Measurements from ENCODE around the gene MARCHF5.
A peak's percentile ranks its signal among the peaks of the same experiment; 100 is the strongest.
"Not testable (repeated sequence)": the region's sequence is repeated elsewhere in the genome, so short reads cannot be mapped to it uniquely, and the experiment has no call there.

Gene MARCHF5

DNA sequence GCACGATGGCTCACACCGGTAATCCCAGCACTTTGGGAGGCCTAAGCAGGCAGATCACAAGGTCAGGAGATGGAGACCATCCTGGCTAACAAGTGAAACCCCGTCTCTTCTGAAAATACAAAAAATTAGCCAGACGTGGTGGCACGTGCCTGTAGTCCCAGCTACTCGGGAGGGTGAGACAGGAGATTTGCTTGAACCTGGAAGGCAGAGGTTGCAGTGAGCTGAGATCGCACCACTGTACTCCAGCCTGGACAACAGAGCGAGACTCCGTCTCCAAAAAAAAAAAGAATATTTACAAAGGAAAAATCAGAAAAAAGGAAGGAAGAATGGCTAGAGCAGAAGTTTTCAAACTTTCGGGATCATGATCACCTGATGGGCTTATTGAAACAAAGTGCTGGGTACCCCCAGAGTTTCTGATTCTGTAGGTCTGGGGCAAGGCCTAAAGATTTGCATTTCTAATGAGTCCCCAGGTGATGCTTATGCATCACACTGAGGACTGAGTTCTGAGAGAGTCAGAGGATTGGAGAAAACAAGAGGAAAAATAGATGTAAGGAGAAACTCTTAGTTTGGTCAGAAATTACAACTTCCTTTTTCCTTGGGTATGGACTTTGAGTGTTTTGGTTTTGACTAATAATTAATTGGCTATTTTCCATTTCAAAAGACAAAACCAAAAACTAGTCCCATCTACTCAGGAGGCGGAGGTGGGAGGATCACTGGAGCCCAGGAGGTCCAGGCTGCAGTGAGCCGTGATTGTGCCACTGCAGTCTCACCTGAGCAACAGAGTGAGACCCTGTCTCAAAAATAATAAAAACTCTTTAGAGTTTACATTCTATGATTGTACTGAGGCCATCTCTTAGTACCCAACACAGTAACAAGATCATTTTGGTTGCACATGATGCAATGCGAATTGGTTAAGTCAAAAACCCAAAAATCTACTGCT, 14.4 kb downstream of the MARCHF5 start:
- DNase-seq: no peak

GRCh38 chr10:92309272-92309671, 18.3 kb downstream of the MARCHF5 start:
- DNase-seq: no peak

- DNase-seq: no peak
Observed at GRCh38 chr10:92313750-92314149, 22.8 kb downstream of the MARCHF5 start.

- no peak for DNase-seq
Observed at GRCh38 chr10:92316610-92317009, 25.6 kb downstream of the MARCHF5 start.

DNA sequence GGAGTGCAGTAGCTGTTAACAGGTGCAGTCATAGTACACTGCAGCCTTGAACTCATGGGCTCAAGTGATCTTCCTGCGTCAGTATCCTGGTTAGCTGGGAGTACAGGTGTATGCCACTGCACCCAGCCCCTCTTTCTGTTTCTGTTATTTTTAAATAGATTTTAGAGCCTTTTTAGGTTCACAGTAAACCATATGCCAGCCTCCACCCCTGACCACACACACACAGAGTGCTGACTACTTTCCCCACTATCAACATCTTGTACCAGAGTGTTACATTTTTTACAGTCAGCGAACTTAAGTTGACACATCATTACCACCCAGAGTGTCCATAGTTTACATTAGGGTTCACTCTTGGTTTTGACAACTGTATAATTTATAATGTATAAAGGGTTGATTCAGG, 32.1 kb downstream of the MARCHF5 start:
- no peak for DNase-seq

- no peak for DNase-seq
Observed at GRCh38 chr10:92327445-92328433, 36.8 kb downstream of the MARCHF5 start.

DNA sequence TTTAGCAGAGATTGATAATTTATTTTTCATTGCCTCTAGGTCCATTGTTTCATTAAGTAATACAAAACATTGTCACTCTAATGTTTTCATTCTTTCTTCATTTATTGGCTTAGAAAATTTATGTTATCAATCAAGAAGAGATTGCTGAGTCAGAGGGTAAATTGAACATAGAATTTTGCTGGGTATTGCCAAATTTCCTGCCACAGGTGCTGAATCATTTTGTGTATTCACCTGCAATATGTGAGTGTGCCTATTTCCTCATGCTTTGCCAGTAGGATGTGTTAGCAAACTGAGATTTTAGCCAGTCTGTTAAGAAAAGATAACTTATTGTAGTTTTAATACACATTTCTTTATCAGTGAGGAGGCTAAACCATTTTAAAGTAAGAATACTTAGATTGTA, 38.0 kb downstream of the MARCHF5 start:
- DNase-seq: no peak

- not testable (repeated sequence) for DNase-seq
Observed at GRCh38 chr10:92329927-92330326, 39.0 kb downstream of the MARCHF5 start.

- DNase-seq: no peak
Observed at GRCh38 chr10:92342796-92343195, 51.8 kb downstream of the MARCHF5 start.

- DNase-seq: not testable (repeated sequence)
Observed at GRCh38 chr10:92345575-92345974, 54.6 kb downstream of the MARCHF5 start.

- not testable (repeated sequence) for DNase-seq
Observed at GRCh38 chr10:92347035-92347676, 56.2 kb downstream of the MARCHF5 start.

DNA sequence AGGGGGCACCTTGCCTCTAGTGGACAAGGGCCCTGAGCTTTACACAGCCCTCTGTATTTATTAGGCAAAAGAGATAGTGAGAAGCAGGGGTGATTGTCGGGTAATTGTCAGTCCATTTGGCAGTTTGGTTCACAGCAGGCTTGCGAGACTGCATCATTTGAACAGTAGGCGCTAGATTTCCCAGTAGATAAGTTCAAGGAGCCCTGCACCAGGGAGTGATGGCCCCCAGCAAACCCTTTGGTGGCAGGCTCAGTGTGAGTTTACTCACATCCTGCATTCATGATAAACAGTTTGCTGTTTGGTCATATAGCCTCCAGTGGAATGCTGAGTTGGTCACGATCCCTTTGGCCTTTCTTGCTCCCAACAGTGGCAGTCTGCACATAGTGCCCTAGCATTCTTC, 59.4 kb downstream of the MARCHF5 start:
- DNase-seq: no peak

- no peak for DNase-seq
Observed at GRCh38 chr10:92354587-92354986, 63.6 kb downstream of the MARCHF5 start.

DNA sequence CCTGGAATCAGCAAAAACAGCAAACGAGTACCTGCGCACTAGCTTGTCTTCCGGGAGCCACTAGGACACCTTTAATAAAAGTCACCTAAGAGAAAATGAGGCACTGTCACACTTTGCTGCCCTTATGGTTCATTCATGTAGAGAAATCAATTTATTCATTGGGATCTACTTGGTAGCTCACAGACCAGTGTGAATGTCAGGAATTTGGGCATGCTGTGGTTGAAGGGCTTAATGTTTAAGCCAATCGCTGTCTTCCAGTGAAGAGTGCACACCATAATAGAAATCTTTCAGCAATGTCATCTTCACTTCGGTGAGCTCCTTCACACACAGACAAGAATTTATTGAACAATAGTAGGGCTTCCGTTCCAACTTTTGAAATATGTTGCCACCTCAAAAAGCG, 65.1 kb downstream of the MARCHF5 start:
- no peak for DNase-seq

DNA sequence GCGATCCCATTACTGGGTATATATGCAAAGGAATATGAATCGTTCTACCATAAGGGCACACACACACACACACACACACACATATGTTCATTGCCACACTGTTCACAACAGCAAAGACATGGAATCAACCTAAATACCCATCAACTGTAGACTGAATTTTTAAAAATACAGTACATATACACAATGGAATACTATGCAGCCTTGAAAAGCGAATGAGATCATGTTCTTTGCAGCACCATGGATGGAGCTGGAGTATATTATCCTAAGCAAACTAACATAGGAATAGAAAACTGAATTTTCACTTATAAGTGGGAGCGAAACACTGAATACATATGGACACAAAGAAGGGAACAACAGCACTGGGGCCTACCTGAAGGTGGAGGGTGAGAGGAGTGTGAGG, 72.5 kb downstream of the MARCHF5 start:
- no peak for DNase-seq

DNA sequence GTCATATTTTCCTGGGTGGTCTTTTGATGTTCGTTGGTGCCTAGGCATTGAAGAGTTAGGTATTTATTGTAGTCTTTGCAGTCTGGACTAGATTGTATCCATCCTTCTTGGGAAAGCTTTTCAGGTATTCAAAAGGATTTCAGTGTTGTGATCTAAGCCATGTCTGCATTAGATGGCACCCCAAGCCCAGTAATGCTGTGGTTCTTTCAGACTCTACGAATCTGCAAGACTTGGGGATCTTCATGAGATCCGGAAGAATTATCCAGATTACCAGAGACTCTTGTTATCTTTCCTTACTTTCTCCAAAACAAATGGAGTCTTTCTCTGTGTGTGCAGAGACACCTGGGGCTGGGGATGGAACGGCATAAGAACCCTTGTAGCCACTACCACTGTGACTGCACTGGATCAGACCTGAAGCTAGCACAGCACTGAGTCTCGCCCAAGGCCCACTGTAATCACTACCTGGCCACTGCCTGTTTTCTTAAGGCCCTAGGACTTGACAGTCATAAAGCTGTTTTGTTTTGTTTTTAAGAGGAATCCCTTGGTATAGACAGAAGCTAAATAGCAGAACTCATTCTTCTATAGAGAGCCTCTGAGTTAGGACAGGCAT, 75.5 kb downstream of the MARCHF5 start:
- DNase-seq: no peak

- no peak for DNase-seq
Observed at GRCh38 chr10:92377962-92378361, 87.0 kb downstream of the MARCHF5 start.

GRCh38 chr10:92381543-92381954, 90.6 kb downstream of the MARCHF5 start:
- DNase-seq: no peak

- DNase-seq: no peak
Observed at GRCh38 chr10:92382631-92383030, 91.7 kb downstream of the MARCHF5 start.

- DNase-seq: no peak
Observed at GRCh38 chr10:92384741-92385140, 93.8 kb downstream of the MARCHF5 start.

DNA sequence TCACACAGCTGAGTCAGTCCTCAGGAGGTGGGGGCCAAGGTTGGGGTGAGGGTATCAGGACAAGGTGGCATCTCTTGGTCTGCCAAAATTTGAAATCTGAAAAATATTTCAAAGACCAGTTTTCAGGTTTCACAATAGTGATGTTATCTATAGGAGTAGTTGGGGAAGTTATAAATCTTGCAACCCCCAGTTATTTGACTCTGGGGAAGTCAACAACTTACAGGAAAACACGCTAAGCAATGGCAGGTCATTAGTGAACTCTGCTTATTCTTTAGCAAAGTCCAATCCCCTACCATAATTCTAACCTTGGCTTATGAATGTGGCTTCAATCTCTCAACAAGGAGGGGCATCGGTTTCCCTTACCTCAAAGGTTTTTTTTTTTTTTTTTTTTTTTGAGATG, 94.9 kb downstream of the MARCHF5 start:
- no peak for DNase-seq

DNA sequence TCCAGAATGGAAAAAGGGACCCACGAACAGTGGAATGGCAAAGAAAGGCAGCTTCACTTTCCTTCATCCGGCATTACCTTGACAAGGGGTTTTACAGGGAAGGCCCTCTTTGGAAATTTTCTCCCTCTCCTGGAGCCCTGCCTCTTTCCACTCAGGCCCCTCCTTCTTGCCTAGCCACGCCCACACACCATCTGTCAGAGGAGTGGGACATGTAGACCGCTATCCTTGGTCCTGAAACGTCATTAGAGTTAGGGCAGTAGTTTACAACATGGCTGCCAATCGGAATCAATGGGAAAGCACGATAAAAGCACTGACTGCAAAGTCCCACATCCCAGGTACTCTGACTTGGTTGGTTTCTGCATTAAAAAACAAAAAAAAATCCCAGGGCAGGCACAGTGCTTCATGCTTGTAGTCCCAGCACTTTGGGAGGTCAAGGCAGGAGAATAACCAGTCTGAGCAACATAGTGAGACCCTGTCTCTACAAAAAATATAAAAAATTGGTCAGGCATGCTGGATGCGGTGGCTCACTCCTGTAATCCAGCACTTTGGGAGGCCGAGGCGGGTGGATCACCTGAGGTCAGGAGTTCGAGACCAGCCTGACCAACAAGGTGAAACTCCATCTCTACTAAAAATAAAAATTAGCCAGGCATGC, 96.4 kb downstream of the MARCHF5 start:
- DNase-seq: peak in 1 of 2 donors; percentile 8
